Measurements from ENCODE around the gene RNF111. TPM values are rescaled to one million over a fixed set of nuclear protein-coding genes. Genes with fewer than 3 reads are reported as not detected.

RNF111 gene
- total and polyA plus RNA-seq, 2 of the 13 experiments (the other 11 are each of a cell fraction or from before 2014, with no cell fraction given): 12.1 to 23.1 TPM

- no peak overlapping the region for H3K9ac ChIP-seq (ENCODE audit: insufficient read depth, low read depth, low read length)
- FAIRE-seq (peak; percentile 73), DNase-seq (ENCODE audit: low spot score) (peak; percentile 54), ATAC-seq (peak; percentile 98)
- no peaks in the 10 kb centered on the region for H3K27me3 ChIP-seq (ENCODE audit: control insufficient read depth in 1 of 2, insufficient read depth in 2 of 2, low read length in 2 of 2)
- WGBS (ENCODE audit: low lambda C conversion rate): 45% methylated on average over 4 of the region's 7 CpGs
- H4K20me1 ChIP-seq (ENCODE audit: insufficient read depth, low read length): no peaks in the 10 kb centered on the region
- intact Hi-C loops (cut with micrococcal nuclease; ENCODE audit: unreplicated experiment) (loop anchor here (1.0 kb wide), 1 partner anchor 158 kb away; no protein-coding TSS in a partner anchor), in situ Hi-C loops (cut with HindIII; ENCODE audit: extremely low pct_ligation_motif_present, low pct_unique_long_range_greater_than_20kb) (loop anchor here (5.0 to 10.0 kb wide), 2 partner anchors 63 to 156 kb away; no protein-coding TSS in a partner anchor)
- H3K4me3 ChIP-seq (replicated peaks in 1 of 3; ENCODE audit: insufficient read depth in 1 of 3, low read depth in 2 of 3, low read length in 3 of 3): no peak overlapping the region
- ChIA-PET POLR2A (no interaction called here), CTCF (ENCODE audit: low intra/inter-chr PET ratio, low total read pairs) (interaction anchor here (0.6 to 1.8 kb wide), 4 partner anchors 156 to 636 kb away, joined by 3 to 16 read pairs (median 8); no protein-coding TSS in a partner anchor)
- no TSS peak for BruUV-seq (replicated peaks)
- H2AFZ ChIP-seq (ENCODE audit: low read length): no peak overlapping the region
- no peak overlapping the region for H3K4me2 ChIP-seq (ENCODE audit: low read depth, low read length)
- H3K27ac ChIP-seq (ENCODE audit: extremely low read length, insufficient read depth, low read length): no peak overlapping the region
- H3K4me1 ChIP-seq (ENCODE audit: insufficient read depth, low read length): no peaks in the 10 kb centered on the region
- H3K36me3 ChIP-seq (replicated peaks in 1 of 2; ENCODE audit: control insufficient read depth in 1 of 2, insufficient read depth in 2 of 2, low read length in 2 of 2): peaks cover 24 to 83% of the 10 kb centered on the region in 2 experiments
- H3K79me2 ChIP-seq (ENCODE audit: insufficient read depth, low read length): no peaks in the 10 kb centered on the region
- H3K9me3 ChIP-seq (ENCODE audit: low read length): no peaks in the 10 kb centered on the region
- TF ChIP-seq ZNF124 (CRISPR knock-in tag; IDR thresholded peaks at IDR 0.05): 0 out of 2 replicates have a peak, but pooled peaks have one; percentile 32
- no peak for TF ChIP-seq RELA (CRISPR knock-in tag; IDR thresholded peaks at IDR 0.05)
- no peak for TF ChIP-seq ZFP90 (CRISPR knock-in tag; IDR thresholded peaks at IDR 0.05; ENCODE audit: borderline replicate concordance)
- TF ChIP-seq ZNF558 (CRISPR knock-in tag; IDR thresholded peaks at IDR 0.05; ENCODE audit: borderline replicate concordance): no peak
- no peak for TF ChIP-seq JDP2 (CRISPR knock-in tag; IDR thresholded peaks at IDR 0.05; ENCODE audit: borderline replicate concordance)
- no peak for TF ChIP-seq HOXA5 (CRISPR knock-in tag; IDR thresholded peaks at IDR 0.05)
- TF ChIP-seq ZNF891 (CRISPR knock-in tag; IDR thresholded peaks at IDR 0.05): no peak
- TF ChIP-seq REST (IDR thresholded peaks at IDR 0.05; ENCODE audit: borderline replicate concordance in 1 of 2, low read depth in 1 of 2, low read length in 2 of 2): no peak
- TF ChIP-seq ZNF644 (CRISPR knock-in tag; IDR thresholded peaks at IDR 0.05; ENCODE audit: low read depth): peak; percentile 86
- TF ChIP-seq FIP1L1 (IDR thresholded peaks at IDR 0.05; ENCODE audit: borderline replicate concordance, insufficient read depth, low read depth, low read length): no peak
- TF ChIP-seq ZHX2 (IDR thresholded peaks at IDR 0.05; ENCODE audit: low read depth): no peak
- TF ChIP-seq ZHX2 (CRISPR knock-in tag; IDR thresholded peaks at IDR 0.05; ENCODE audit: borderline replicate concordance): no peak
- 0 out of 2 replicates have a peak, but pooled peaks have one; percentile 41 for TF ChIP-seq POGZ (CRISPR knock-in tag; IDR thresholded peaks at IDR 0.05)
Measured at GRCh38 chr15:59138243-59138642, 150.8 kb downstream of the RNF111 start.
